Skin epidermis (tissue), 12 donors: Measurements from ENCODE around the gene TXNDC15.

Experiments used
- H3K27ac ChIP-seq, 21 experiments: fragments of 200-600 bp; sonication (generic) in 11 of 21; one replicate each; pipeline ENCODE4 v1.5.0; 2020; ENCODE audit warnings: mild to moderate bottlenecking in 3 of 21, inconsistent platforms in 2 of 21, moderate library complexity in 2 of 21
- H3K4me3 ChIP-seq, 7 experiments: fragments of 200-600 bp; sonication (generic) in 2 of 7; one replicate each; pipeline ENCODE4 v1.5.0; 2020; ENCODE audit warnings: inconsistent platforms in 2 of 7, mild to moderate bottlenecking in 2 of 7, moderate library complexity in 1 of 7

TXNDC15 gene

GRCh38 chr5:134911285-134912206 lies 37.4 kb downstream of the TXNDC15 start:
- Histone ChIP-seq H3K4me3 (no peak overlapping the region), H3K27ac (no peak overlapping the region)

GRCh38 chr5:134913254-134913653 lies 39.1 kb downstream of the TXNDC15 start:
- no peak overlapping the region for H3K4me3 ChIP-seq
- H3K27ac ChIP-seq: no peak overlapping the region

- Histone ChIP-seq H3K4me3 (no peak overlapping the region), H3K27ac (no peak overlapping the region)
These were observed 39.6 kb downstream of the TXNDC15 start for GRCh38 chr5:134913795-134914194.

- H3K4me3 ChIP-seq: no peak overlapping the region
- no peak overlapping the region for H3K27ac ChIP-seq
These were observed 43.1 kb downstream of the TXNDC15 start for GRCh38 chr5:134917070-134917815.

- no peak overlapping the region for H3K4me3 ChIP-seq
These were observed 44.7 kb downstream of the TXNDC15 start for GRCh38 chr5:134918861-134919260.

GRCh38 chr5:134920848-134921575 lies 46.8 kb downstream of the TXNDC15 start:
- H3K27ac ChIP-seq: no peak overlapping the region
- no peak overlapping the region for H3K4me3 ChIP-seq

More at GRCh38 chr5:134918861-134919260, 44.7 kb downstream of the TXNDC15 start:
- H3K27ac ChIP-seq: no peak overlapping the region

GRCh38 chr5:134932508-134932907 lies 58.3 kb downstream of the TXNDC15 start:
- Histone ChIP-seq H3K4me3 (no peak overlapping the region), H3K27ac (no peak overlapping the region)

GRCh38 chr5:134934202-134934601 lies 60.0 kb downstream of the TXNDC15 start:
- H3K4me3 ChIP-seq: no peak overlapping the region
- no peak overlapping the region for H3K27ac ChIP-seq

GRCh38 chr5:134935711-134936602 lies 61.8 kb downstream of the TXNDC15 start:
- Histone ChIP-seq H3K4me3 (no peak overlapping the region), H3K27ac (no peak overlapping the region)

- no peak overlapping the region for H3K27ac ChIP-seq
- H3K4me3 ChIP-seq: no peak overlapping the region
These were observed 63.4 kb downstream of the TXNDC15 start for GRCh38 chr5:134937526-134937925.

GRCh38 chr5:134938030-134938429 lies 63.9 kb downstream of the TXNDC15 start:
- Histone ChIP-seq H3K27ac (no peak overlapping the region), H3K4me3 (no peak overlapping the region)

GRCh38 chr5:134939500-134939899 lies 65.3 kb downstream of the TXNDC15 start:
- no peak overlapping the region for H3K27ac ChIP-seq
- no peak overlapping the region for H3K4me3 ChIP-seq

GRCh38 chr5:134943547-134943946 lies 69.4 kb downstream of the TXNDC15 start:
- H3K27ac ChIP-seq: no peak overlapping the region

GRCh38 chr5:134944630-134945029 lies 70.5 kb downstream of the TXNDC15 start:
- no peak overlapping the region for H3K4me3 ChIP-seq
- H3K27ac ChIP-seq: no peak overlapping the region

More at GRCh38 chr5:134943547-134943946, 69.4 kb downstream of the TXNDC15 start:
- H3K4me3 ChIP-seq: no peak overlapping the region

- no peak overlapping the region for H3K27ac ChIP-seq
- H3K4me3 ChIP-seq: no peak overlapping the region
These were observed 70.9 kb downstream of the TXNDC15 start for GRCh38 chr5:134945041-134945440.

GRCh38 chr5:134948911-134949310 lies 74.7 kb downstream of the TXNDC15 start:
- no peak overlapping the region for H3K4me3 ChIP-seq
- no peak overlapping the region for H3K27ac ChIP-seq

- Histone ChIP-seq H3K4me3 (no peak overlapping the region), H3K27ac (no peak overlapping the region)
These were observed 75.1 kb downstream of the TXNDC15 start for GRCh38 chr5:134949316-134949715.
